ENCODE measurements around the gene ABHD13.

Gene ABHD13

DNA sequence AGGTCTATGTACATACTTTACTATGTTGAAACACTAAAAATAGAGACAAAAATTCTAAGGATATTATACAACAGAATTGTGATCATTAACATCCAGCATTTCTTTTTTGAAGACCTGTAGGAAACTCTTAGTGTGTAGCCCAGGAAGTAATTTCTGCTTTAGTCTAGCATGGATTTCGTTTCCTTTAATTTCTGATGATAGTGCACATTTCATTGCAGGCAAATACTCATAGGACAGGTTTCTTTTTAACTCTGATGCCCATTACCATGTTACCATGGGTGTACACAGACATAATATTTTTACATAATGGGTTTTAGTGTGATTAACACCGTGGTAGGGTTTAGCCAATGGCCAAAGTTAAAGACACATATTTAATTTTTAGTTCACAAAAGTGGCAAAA is 29.9 kb upstream of the ABHD13 start:
- no peak for DNase-seq (ENCODE audit: low read depth)
- TF ChIP-seq, protein P1, sequence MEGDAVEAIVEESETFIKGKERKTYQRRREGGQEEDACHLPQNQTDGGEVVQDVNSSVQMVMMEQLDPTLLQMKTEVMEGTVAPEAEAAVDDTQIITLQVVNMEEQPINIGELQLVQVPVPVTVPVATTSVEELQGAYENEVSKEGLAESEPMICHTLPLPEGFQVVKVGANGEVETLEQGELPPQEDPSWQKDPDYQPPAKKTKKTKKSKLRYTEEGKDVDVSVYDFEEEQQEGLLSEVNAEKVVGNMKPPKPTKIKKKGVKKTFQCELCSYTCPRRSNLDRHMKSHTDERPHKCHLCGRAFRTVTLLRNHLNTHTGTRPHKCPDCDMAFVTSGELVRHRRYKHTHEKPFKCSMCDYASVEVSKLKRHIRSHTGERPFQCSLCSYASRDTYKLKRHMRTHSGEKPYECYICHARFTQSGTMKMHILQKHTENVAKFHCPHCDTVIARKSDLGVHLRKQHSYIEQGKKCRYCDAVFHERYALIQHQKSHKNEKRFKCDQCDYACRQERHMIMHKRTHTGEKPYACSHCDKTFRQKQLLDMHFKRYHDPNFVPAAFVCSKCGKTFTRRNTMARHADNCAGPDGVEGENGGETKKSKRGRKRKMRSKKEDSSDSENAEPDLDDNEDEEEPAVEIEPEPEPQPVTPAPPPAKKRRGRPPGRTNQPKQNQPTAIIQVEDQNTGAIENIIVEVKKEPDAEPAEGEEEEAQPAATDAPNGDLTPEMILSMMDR (IDR thresholded peaks at IDR 0.05; ENCODE audit: control insufficient read depth, insufficient read depth, low read depth, low read length, missing control alignments), result no peak
- H3K4me3 ChIP-seq (ENCODE audit: control insufficient read depth, low read depth, low read length), result no peak overlapping the region

DNA sequence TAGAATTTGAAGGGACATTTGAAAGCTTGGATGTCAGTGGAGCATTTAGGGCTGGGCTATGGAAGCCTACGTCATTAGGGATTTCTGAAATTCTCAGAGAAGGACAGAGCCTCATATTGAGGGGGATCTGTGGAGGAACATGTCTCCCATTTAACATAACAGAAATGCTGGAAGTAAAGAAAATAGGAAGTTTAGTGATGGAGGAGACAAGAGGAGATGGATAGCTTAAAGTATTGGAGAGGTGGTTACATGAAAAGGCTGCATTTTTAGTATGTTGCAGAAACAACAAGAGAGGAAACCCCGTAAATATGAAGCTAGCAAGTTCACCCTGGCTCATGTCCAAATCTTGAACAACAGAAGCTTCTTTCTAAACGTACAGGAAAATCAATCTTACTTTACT is 27.3 kb upstream of the ABHD13 start:
- no peak for DNase-seq (ENCODE audit: low read depth)
- TF ChIP-seq, protein P1 (IDR thresholded peaks at IDR 0.05; ENCODE audit: control insufficient read depth, insufficient read depth, low read depth, low read length, missing control alignments), result no peak
- H3K4me3 ChIP-seq (ENCODE audit: control insufficient read depth, low read depth, low read length), result no peak overlapping the region

DNA sequence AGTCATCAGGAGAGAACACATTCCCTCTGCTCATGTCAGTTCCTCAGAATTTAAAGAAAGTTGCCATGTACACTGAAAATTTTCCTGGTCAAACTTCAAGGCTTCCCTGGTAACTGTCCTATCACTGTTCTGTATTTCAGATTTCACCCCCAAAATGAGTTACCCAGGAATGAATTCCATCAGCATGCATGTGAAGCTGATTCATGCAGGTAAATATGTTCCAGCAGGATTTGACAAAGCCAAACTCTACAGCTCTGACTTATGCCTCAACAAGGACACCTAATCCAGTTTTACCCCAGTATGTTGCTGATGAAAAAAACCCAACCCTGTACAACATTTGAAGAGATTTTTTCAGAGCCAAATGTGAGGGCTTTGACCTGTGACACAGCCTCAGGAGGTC is 24.4 kb upstream of the ABHD13 start:
- TF ChIP-seq, protein P1 (IDR thresholded peaks at IDR 0.05; ENCODE audit: control insufficient read depth, insufficient read depth, low read depth, low read length, missing control alignments), result no peak
- H3K4me3 ChIP-seq (ENCODE audit: control insufficient read depth, low read depth, low read length), result no peak overlapping the region
- no peak for DNase-seq (ENCODE audit: low read depth)

DNA sequence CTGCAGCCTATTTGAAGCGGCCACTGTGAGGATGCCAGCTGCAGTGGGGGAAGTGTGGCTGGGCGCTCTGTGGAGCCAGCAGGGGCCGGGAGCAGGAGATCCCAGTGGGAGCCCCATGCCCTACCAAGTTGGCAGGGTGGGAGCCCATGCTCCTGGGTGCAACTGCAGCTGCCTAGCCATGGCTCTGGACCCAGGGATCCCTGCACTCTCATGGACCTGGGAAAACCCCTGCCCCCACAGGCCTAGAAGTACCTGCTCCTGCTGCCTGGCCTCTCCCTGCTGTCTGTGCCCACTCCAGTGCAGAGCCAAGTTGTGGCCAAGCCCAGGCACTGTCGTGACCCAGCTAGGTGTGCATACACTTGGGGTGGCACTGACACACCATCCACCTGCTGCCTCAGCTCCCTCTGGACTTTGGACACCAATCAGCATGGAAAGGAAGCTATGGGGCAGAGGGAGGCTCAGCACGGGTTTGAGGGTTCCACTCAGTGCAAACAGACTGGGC is 23.7 kb upstream of the ABHD13 start:
- no peak for DNase-seq (ENCODE audit: low read depth)
- no peak overlapping the region for H3K4me3 ChIP-seq (ENCODE audit: control insufficient read depth, low read depth, low read length)
- TF ChIP-seq, protein P1 (IDR thresholded peaks at IDR 0.05; ENCODE audit: control insufficient read depth, insufficient read depth, low read depth, low read length, missing control alignments), result no peak

DNA sequence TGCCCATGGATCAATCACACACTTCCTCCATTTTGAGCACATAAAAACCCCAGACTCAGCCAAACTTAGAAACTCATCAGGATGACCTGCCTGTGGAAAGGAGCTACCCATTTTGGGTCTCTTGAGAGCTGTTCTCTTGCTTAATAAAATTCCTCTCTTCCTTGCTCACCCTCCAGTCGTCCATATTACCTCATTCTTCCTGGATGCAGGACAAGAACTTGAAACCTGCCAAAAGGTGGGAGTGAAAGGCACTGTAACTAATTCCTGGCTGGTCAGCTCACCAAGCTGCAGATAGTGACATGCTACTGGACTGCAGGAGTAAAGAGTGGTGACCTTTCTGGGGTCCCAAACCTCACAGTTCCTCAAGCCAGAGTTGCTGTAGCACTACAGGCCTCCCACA is 23.0 kb upstream of the ABHD13 start:
- DNase-seq (ENCODE audit: low read depth), result no peak
- TF ChIP-seq, protein P1 (IDR thresholded peaks at IDR 0.05; ENCODE audit: control insufficient read depth, insufficient read depth, low read depth, low read length, missing control alignments), result no peak
- H3K4me3 ChIP-seq (ENCODE audit: control insufficient read depth, low read depth, low read length), result no peak overlapping the region

DNA sequence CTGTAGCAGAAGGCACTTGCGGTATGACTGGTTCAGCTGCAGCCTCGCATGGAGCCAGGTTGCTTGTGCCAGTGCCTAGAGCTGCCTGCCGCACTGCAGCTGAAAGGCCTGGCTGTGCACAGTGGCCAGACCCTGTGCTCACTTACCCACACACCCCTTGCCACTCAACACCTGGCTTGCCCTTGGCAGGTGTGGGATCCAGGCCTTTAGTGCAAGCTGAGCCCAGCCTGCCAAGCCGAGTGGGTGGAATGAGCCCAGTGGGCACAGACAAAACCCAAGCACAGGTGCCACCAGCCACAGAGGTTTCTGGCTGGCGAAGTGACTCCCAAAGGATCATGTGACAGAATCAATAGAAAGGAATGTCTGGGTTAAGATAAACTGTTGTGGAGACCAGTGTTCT is 22.3 kb upstream of the ABHD13 start:
- TF ChIP-seq, protein P1 (IDR thresholded peaks at IDR 0.05; ENCODE audit: control insufficient read depth, insufficient read depth, low read depth, low read length, missing control alignments), result no peak
- no peak overlapping the region for H3K4me3 ChIP-seq (ENCODE audit: control insufficient read depth, low read depth, low read length)
- DNase-seq (ENCODE audit: low read depth), result no peak
